Ishikawa (cell line): ENCODE results near the gene CLCN1.

Experiments used
- CEBPB ChIP-seq: IDR thresholded peaks from 2 replicates; pipeline ENCODE4 v1.6.1; 2012
- CREB1 ChIP-seq: IDR thresholded peaks from 2 replicates; pipeline ENCODE4 v1.6.1; 2012; ENCODE audit warnings: low read depth
- EP300 ChIP-seq: IDR thresholded peaks from 2 replicates; pipeline ENCODE4 v1.6.1; 2012; ENCODE audit warnings: borderline replicate concordance
- FOXM1 ChIP-seq: IDR thresholded peaks from 2 replicates; pipeline ENCODE4 v1.6.1; 2012; ENCODE audit warnings: low read depth, borderline replicate concordance
- NFIC ChIP-seq: IDR thresholded peaks from 2 replicates; pipeline ENCODE4 v1.6.1; 2012
- RAD21 ChIP-seq: IDR thresholded peaks from 2 replicates; pipeline ENCODE4 v1.6.1; 2012; ENCODE audit warnings: low read depth
- TAF1 ChIP-seq: IDR thresholded peaks from 2 replicates; pipeline ENCODE4 v1.6.1; 2012; ENCODE audit warnings: low read depth, mild to moderate bottlenecking
- YY1 ChIP-seq: IDR thresholded peaks from 2 replicates; pipeline ENCODE4 v1.6.1; 2012; ENCODE audit warnings: low read depth

GRCh38 chr7:143394068-143394467, 78.2 kb downstream of the CLCN1 start:
- TF ChIP-seq CEBPB (no peak), RAD21 (no peak), EP300 (no peak), NFIC (no peak), CREB1 (no peak), FOXM1 (no peak), TAF1 (no peak), YY1 (no peak)
